Body of pancreas (tissue), 4 donors: Measurements from ENCODE around the gene ABLIM1.

Source experiments
- CTCF ChIP-seq, 7 experiments: fragments of 450-650 bp in 4 of 7; fragments of 200-600 bp in 3 of 7; sonication (generic) in 3 of 7; IDR thresholded peaks; one replicate each; pipeline ENCODE4 v1.5.1; 2016 to 2019; ENCODE audit warnings: antibody characterized with exemption in 7 of 7
- POLR2A ChIP-seq, 3 donors: fragments of 450-650 bp; IDR thresholded peaks; one replicate each; pipeline ENCODE4 v1.6.1; 2016; ENCODE audit warnings: antibody characterized with exemption in 3 of 3, mild to moderate bottlenecking in 2 of 3

GRCh38 chr10:114430688-114431413 is 227.2 kb downstream of the ABLIM1 start:
- TF ChIP-seq CTCF (IDR thresholded peaks at IDR 0.05): peak in 2 of 7 experiments; percentile 8 to 17
- peak in 2 of 3 donors; percentile 36 to 39 for TF ChIP-seq POLR2A (IDR thresholded peaks at IDR 0.05)
